ENCODE data around the gene TMEM120B. TPM values are rescaled to one million over a fixed set of nuclear protein-coding genes. Genes with fewer than 3 reads are reported as not detected.

TMEM120B gene
- total RNA-seq, 1 donor from 2014 or later = 18.4 TPM

GRCh38 chr12:121828306-121828705, 115.8 kb downstream of the TMEM120B start:
- Mint-ChIP-seq H3K27ac (no peak overlapping the region), H3K36me3 (ENCODE audit: low read depth) (peaks cover 70% of the 10 kb centered on the region), H3K9me3 (no peaks in the 10 kb centered on the region), H3K4me3 (no peak overlapping the region), H3K27me3 (no peaks in the 10 kb centered on the region), H3K4me1 (peaks cover 2% of the 10 kb centered on the region)
- intact Hi-C loops (cut with micrococcal nuclease) = no loop called here
- DNase-seq = no peak

- H3K9me3 Mint-ChIP-seq = no peaks in the 10 kb centered on the region
- DNase-seq = no peak
- H3K27me3 Mint-ChIP-seq = no peaks in the 10 kb centered on the region
- peaks cover 2% of the 10 kb centered on the region for H3K4me1 Mint-ChIP-seq
- intact Hi-C loops (cut with micrococcal nuclease) = no loop called here
- H3K4me3 Mint-ChIP-seq = no peak overlapping the region
- H3K27ac Mint-ChIP-seq = peak overlapping the region; percentile 49
- peaks cover 65% of the 10 kb centered on the region for H3K36me3 Mint-ChIP-seq (ENCODE audit: low read depth)
Measured at GRCh38 chr12:121828826-121829225, 116.3 kb downstream of the TMEM120B start.

GRCh38 chr12:121829250-121829918, 116.8 kb downstream of the TMEM120B start:
- Mint-ChIP-seq H3K4me1 (peaks cover 2% of the 10 kb centered on the region), H3K36me3 (ENCODE audit: low read depth) (peaks cover 64% of the 10 kb centered on the region), H3K27ac (no peak overlapping the region), H3K27me3 (no peaks in the 10 kb centered on the region), H3K9me3 (no peaks in the 10 kb centered on the region), H3K4me3 (no peak overlapping the region)
- intact Hi-C loops (cut with micrococcal nuclease) = no loop called here
- no peak for DNase-seq

GRCh38 chr12:121830134-121830533, 117.6 kb downstream of the TMEM120B start:
- Mint-ChIP-seq H3K9me3 (no peaks in the 10 kb centered on the region), H3K4me3 (no peak overlapping the region), H3K36me3 (ENCODE audit: low read depth) (peaks cover 59% of the 10 kb centered on the region), H3K27me3 (no peaks in the 10 kb centered on the region), H3K27ac (no peak overlapping the region), H3K4me1 (peaks cover 2% of the 10 kb centered on the region)
- DNase-seq = no peak
- intact Hi-C loops (cut with micrococcal nuclease) = no loop called here

- Mint-ChIP-seq H3K36me3 (ENCODE audit: low read depth) (peaks cover 55% of the 10 kb centered on the region), H3K9me3 (no peaks in the 10 kb centered on the region), H3K27me3 (no peaks in the 10 kb centered on the region), H3K27ac (no peak overlapping the region), H3K4me3 (no peak overlapping the region), H3K4me1 (peaks cover 2% of the 10 kb centered on the region)
- DNase-seq = no peak
- intact Hi-C loops (cut with micrococcal nuclease) = no loop called here
Measured at GRCh38 chr12:121830588-121831265, 118.2 kb downstream of the TMEM120B start.

Other genes starting within 250 kb of the TMEM120B start
- gene KDM2B, start 131.7 kb upstream of the TMEM120B start, total RNA-seq = 60.7 and 62.9 TPM in 2 replicates
- gene ORAI1, start 86.2 kb upstream of the TMEM120B start, total RNA-seq = 58.3 and 61.8 TPM in 2 replicates
- 0.26 and 1.0 TPM in 2 replicates for gene MORN3, start 43.1 kb upstream of the TMEM120B start, total RNA-seq
- gene RHOF, start 80.9 kb downstream of the TMEM120B start, total RNA-seq = 107 and 114 TPM in 2 replicates
- 26.6 and 29.2 TPM in 2 replicates for gene SETD1B, start 91.3 kb downstream of the TMEM120B start, total RNA-seq
- gene HPD, start 146.1 kb downstream of the TMEM120B start, total RNA-seq = not detected in 2 replicates
- gene PSMD9, start 176.0 kb downstream of the TMEM120B start, total RNA-seq = 63.8 and 69.9 TPM in 2 replicates
- 0.85 and 1.1 TPM in 2 replicates for gene CFAP251, start 205.8 kb downstream of the TMEM120B start, total RNA-seq

Data from activated CD4-positive, alpha-beta T cell treated with anti-CD3 and anti-CD28 coated beads, Interleukin-2, amount 10 ng/mL, durations not matched to agents 24 days and 14 days (primary cell).